Colonic mucosa (tissue), 4 donors: Measurements from ENCODE around the gene MCEMP1. TPM values are rescaled to one million over a fixed set of nuclear protein-coding genes. Genes with fewer than 3 reads are reported as not detected.
A peak's percentile ranks its signal among the peaks of the same experiment; 100 is the strongest.

Experiments used
- DNase-seq: peaks from one replicate; pipeline ENCODE4 v3.0.0-alpha.2; 2020
- H3K27ac ChIP-seq: fragments of 200-600 bp; one replicate; pipeline ENCODE4 v1.8.0; 2021
- H3K27me3 ChIP-seq: fragments of 200-600 bp; one replicate; pipeline ENCODE4 v1.8.0; 2021
- H3K36me3 ChIP-seq: fragments of 200-600 bp; one replicate; pipeline ENCODE4 v1.8.0; 2021
- H3K4me1 ChIP-seq: fragments of 200-600 bp; one replicate; pipeline ENCODE4 v1.8.0; 2021; ENCODE audit warnings: mild to moderate bottlenecking
- H3K4me3 ChIP-seq: fragments of 200-600 bp; one replicate; pipeline ENCODE4 v1.8.0; 2021
- H3K9ac ChIP-seq, 2 donors: one replicate each; pipeline ENCODE4 v1.7.0; 2013; ENCODE audit warnings: control low read depth in 2 of 2, low read depth in 2 of 2, low read length in 2 of 2
- H3K9me3 ChIP-seq: fragments of 200-600 bp; one replicate; pipeline ENCODE4 v1.8.0; 2021
- intact Hi-C: fragments of 100-400 bp; cut with DNase I; formaldehyde crosslinking; loops from one replicate; pipeline ENCODE4 v1.14.1; 2022
- total RNA-seq, 2 donors: library from RNA; stranded (reverse); fragmentation: NEBNext Ultra II Directional in 1 of 2; extraction: Animal tissue kit (Norgen Biotek cat#: 25700) in 1 of 2; gene quantifications; one replicate each; pipeline ENCODE4 v1.2.1, GENCODE V29; 2021
- TF ChIP-seq, protein P1 (sequence below): fragments of 200-600 bp; IDR thresholded peaks from one replicate; pipeline ENCODE4 v1.8.0; 2022; ENCODE audit warnings: antibody characterized with exemption, mild to moderate bottlenecking
- donor health status: healthy.
- donor health status: DM: no; HTN: no; CAD: no.
- donor health status: DM: no; HTN: no; CAD: no.

MCEMP1 gene
- total RNA-seq, 2 donors from 2014 or later = 0.20 TPM; not detected in 1

DNA sequence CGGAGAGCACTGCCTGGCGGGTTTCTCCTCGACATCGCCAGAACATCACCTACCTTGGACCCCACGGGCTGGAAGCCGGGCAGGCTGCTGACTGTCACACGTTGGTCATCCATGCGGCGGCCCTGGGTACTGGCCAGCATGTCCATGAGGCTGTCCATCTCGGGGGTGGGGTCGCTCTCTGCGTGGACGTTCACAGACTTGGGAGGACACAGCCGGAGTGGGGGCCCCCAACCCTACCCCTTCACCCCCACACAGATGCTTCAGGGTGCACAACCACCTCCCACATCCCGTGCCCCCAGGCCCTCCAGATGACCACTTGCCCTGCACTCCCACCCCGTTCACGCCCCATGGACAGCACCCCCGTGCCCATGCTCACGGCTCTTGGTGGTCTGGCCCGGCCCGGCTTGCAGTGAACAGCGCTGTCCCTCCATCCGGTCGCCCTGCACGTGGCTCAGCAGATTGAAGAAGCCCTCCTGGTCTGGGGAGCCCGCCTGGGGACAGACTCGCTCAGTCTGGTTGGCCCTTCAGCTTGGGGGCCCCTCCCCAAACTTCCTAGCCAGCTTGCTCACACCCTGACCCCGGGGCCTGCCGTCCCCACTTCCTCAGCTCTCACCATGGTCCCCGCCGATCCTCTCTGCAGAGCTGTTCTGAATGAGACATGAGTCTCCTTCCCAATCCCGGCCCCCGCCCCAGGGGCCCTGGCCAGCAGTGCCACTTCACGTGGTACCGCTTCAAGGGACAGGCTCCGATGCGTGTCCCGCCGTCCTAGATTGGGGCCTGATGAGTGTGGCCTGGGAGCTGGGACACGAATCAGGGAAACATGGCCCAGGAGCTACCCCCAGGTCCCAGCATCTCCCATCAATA, 44.3 kb upstream of the MCEMP1 start:
- H3K27me3 ChIP-seq = no peaks in the 10 kb centered on the region
- H3K4me3 ChIP-seq = no peak overlapping the region
- DNase-seq = no peak
- no peaks in the 10 kb centered on the region for H3K9me3 ChIP-seq
- no peak overlapping the region for H3K9ac ChIP-seq
- no peak overlapping the region for H3K27ac ChIP-seq
- intact Hi-C loops = no loop called here
- H3K4me1 ChIP-seq = peaks cover 16% of the 10 kb centered on the region
- TF ChIP-seq, protein P1, sequence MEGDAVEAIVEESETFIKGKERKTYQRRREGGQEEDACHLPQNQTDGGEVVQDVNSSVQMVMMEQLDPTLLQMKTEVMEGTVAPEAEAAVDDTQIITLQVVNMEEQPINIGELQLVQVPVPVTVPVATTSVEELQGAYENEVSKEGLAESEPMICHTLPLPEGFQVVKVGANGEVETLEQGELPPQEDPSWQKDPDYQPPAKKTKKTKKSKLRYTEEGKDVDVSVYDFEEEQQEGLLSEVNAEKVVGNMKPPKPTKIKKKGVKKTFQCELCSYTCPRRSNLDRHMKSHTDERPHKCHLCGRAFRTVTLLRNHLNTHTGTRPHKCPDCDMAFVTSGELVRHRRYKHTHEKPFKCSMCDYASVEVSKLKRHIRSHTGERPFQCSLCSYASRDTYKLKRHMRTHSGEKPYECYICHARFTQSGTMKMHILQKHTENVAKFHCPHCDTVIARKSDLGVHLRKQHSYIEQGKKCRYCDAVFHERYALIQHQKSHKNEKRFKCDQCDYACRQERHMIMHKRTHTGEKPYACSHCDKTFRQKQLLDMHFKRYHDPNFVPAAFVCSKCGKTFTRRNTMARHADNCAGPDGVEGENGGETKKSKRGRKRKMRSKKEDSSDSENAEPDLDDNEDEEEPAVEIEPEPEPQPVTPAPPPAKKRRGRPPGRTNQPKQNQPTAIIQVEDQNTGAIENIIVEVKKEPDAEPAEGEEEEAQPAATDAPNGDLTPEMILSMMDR = no peak
- no peaks in the 10 kb centered on the region for H3K36me3 ChIP-seq

DNA sequence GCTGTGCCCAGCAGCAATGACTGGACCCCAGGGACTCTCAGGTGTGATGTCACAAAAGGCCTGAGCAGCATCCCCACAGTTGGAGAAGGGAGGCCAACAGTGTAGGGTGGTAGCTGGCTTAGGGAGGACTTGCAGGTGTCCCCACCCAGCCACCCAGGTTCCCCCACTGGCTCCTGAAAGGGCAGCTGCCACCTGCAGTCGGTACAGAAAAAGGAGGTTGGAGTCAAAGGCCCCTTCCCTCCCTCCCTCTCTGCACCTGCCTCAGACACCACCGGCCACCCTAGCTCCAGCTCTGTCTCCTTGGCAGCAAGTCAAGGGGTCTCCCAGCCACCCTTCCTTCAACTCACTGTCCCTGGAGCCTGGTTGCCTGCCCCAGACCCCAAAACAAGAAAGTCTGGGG, 43.2 kb upstream of the MCEMP1 start, which contains the start of gene PCP2:
PCP2 (minus strand) TSS at position 22 of the 400 bp plus-strand sequence. CDS start 262 bp downstream, outside the sequence.
- H3K9ac ChIP-seq = no peak within 1 kb of the TSS
- no peaks in the 10 kb centered on the region for H3K27me3 ChIP-seq
- TF ChIP-seq, protein P1 = no peak
- no peak within 1 kb of the TSS for H3K27ac ChIP-seq
- DNase-seq = no peak
- no peaks in the 10 kb centered on the region for H3K36me3 ChIP-seq
- H3K9me3 ChIP-seq = no peaks in the 10 kb centered on the region
- no peak within 1 kb of the TSS for H3K4me3 ChIP-seq
- intact Hi-C loops = no loop called here
- peaks cover 10% of the 10 kb centered on the region for H3K4me1 ChIP-seq

DNA sequence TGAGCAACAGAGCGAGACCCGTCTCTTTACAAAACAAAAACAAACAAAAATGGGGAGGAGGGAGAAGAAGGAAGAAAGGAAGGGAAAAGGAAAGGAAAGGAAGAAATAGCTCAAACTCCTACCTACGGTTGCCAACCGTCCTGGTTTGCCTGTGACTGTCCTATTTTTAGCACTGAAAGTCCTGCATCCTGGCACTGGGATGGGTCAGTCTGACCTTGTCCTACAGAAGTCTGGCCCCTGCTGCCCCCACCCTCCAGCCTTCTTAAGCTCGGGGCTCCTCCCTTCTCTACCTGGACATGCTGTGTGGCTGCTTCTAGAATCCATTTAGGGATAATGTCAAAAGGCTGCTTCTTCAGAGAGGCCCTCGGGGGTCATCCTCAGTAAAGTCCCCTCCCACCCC, 41.2 kb upstream of the MCEMP1 start:
- no peaks in the 10 kb centered on the region for H3K27me3 ChIP-seq
- H3K4me3 ChIP-seq = no peak overlapping the region
- peaks cover 3% of the 10 kb centered on the region for H3K4me1 ChIP-seq
- no peak for DNase-seq
- H3K9ac ChIP-seq = no peak overlapping the region
- no peaks in the 10 kb centered on the region for H3K36me3 ChIP-seq
- TF ChIP-seq, protein P1 = no peak
- no peak overlapping the region for H3K27ac ChIP-seq
- H3K9me3 ChIP-seq = no peaks in the 10 kb centered on the region
- intact Hi-C loops = no loop called here

DNA sequence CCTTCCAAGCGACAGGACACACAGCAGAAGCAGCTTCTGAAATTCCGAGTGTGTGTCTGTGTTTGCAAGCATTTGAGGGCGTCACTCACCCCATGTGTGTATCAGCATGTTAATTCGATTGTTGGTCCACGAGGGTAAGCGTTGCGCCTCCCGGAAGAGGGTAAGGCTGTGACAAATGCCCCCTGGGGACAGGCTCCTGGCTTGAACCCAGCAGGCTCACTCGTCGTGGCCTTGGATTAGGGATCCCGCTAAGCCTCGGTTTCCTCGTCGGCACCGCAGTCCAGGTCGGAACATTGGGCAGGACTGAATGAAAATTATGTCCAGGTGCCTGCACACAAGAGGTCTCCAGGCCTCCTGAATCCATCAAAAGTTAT, 40.6 kb upstream of the MCEMP1 start:
- no peaks in the 10 kb centered on the region for H3K27me3 ChIP-seq
- H3K27ac ChIP-seq = no peak overlapping the region
- no peaks in the 10 kb centered on the region for H3K36me3 ChIP-seq
- H3K4me1 ChIP-seq = no peaks in the 10 kb centered on the region
- TF ChIP-seq, protein P1 = no peak
- peak overlapping the region; percentile 90 for H3K4me3 ChIP-seq
- no peaks in the 10 kb centered on the region for H3K9me3 ChIP-seq
- intact Hi-C loops = no loop called here
- H3K9ac ChIP-seq = no peak overlapping the region
- DNase-seq = no peak

DNA sequence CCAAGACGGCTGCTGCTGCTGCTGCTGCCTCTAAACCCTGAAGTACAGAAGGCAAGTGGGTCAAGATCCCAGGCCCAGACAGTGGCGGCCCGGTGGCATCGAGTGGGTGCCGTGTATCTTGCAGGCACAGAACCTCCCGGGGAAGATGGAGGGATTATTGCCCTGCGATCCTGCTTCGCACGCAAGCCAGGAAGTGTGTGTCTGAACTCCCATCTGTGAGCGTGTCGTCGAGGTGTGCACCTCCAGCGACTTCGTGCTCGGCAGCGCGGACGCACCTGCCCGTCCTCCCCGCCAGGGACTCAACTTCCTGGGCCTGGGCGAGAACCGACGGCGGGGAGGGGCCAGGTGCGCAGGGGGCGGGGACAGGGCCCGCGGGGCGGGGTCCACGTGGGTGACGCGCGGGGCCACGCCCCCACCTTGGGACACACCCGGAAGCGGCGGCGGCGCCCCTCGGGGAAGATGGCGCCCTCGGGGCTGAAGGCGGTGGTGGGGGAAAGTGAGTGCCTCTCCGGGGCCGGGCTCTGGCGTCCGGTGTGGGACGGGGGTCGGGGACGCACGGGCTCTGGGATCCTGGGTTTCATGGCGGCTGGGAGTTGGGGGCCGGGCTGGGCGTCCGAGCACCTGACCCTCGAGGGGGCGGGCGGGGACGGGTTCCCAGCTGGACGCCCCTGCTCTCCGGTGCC, 40.1 kb upstream of the MCEMP1 start, which contains the start of gene STXBP2:
STXBP2 (plus strand) TSS at position 420 of the 683 bp plus-strand sequence; CDS start at position 460, 40 bp downstream.
- Histone ChIP-seq H3K27me3 (no peaks in the 10 kb centered on the region), H3K9me3 (no peaks in the 10 kb centered on the region), H3K4me3 (peak within 1 kb of the TSS; percentile 90), H3K4me1 (no peaks in the 10 kb centered on the region), H3K27ac (peak within 1 kb of the TSS; percentile 83), H3K36me3 (no peaks in the 10 kb centered on the region), H3K9ac (peak within 1 kb of the TSS; percentile 87)
- TF ChIP-seq, protein P1 = peak; percentile 26
- peak; percentile 91 for DNase-seq
- intact Hi-C loops = no loop called here
